ENCODE data around the gene CYFIP1. TPM values are rescaled to one million over a fixed set of nuclear protein-coding genes. Genes with fewer than 3 reads are reported as not detected.
A peak's percentile ranks its signal among the peaks of the same experiment; 100 is the strongest.

Gene CYFIP1
- total and polyA plus RNA-seq, 10 of the 15 experiments (the other 5 are each of a cell fraction or from before 2014, with no cell fraction given), result 3.5 to 46.2 (median 28.3) TPM

GRCh38 chr15:22979238-22980188 is 655 bp downstream of the CYFIP1 start:
- Histone ChIP-seq H3K27me3 (replicated peaks in 1 of 2; ENCODE audit: control insufficient read depth in 2 of 2, insufficient read depth in 2 of 2, low read length in 1 of 2) (no peaks in the 10 kb centered on the region), H2AFZ (ENCODE audit: control insufficient read depth, low read depth, low read length) (peak overlapping the region; percentile 68), H3K4me1 (ENCODE audit: control insufficient read depth, insufficient read depth, low read length) (peaks cover 7% of the 10 kb centered on the region), H3K79me2 (ENCODE audit: control insufficient read depth, insufficient read depth, low read length) (peaks cover 19% of the 10 kb centered on the region), H3K4me2 (ENCODE audit: control insufficient read depth, insufficient read depth) (peak overlapping the region; percentile 90), H3K9ac (ENCODE audit: control insufficient read depth, insufficient read depth, low read length) (peak overlapping the region; percentile 68), H3K4me3 (peak overlapping the region; percentile 98), H4K20me1 (ENCODE audit: control insufficient read depth, insufficient read depth) (peaks cover 3% of the 10 kb centered on the region), H3K9me3 (replicated peaks; ENCODE audit: control insufficient read depth, insufficient read depth, low read length) (no peaks in the 10 kb centered on the region), H3K27ac (ENCODE audit: control insufficient read depth, insufficient read depth) (no peak overlapping the region), H3K36me3 (ENCODE audit: control insufficient read depth in 2 of 2, insufficient read depth in 2 of 2, low read length in 1 of 2) (no peaks in the 10 kb centered on the region)
- ChIA-PET RAD21 (ENCODE audit: unreplicated experiment) (no interaction called here), SMC1A (ENCODE audit: uncharacterized antibody, unreplicated experiment) (interaction anchor here (0.6 kb wide), 1 partner anchor 18 kb away, joined by 3 read pairs; no protein-coding TSS in a partner anchor), POLR2A (interaction anchor here (0.9 kb wide), 1 partner anchor 140 kb away, joined by 4 read pairs; no protein-coding TSS in a partner anchor), CTCF (no interaction called here)
- in situ Hi-C loops (cut with MboI) (no loop called here), intact Hi-C loops (cut with micrococcal nuclease; ENCODE audit: unreplicated experiment) (loop anchor here (5.0 to 10.0 kb wide), 2 partner anchors 42 to 125 kb away; no protein-coding TSS in a partner anchor)
- under 1% methylated on average over 53 of the region's 88 CpGs for WGBS (ENCODE audit: insufficient coverage, insufficient replicate concordance, low lambda C conversion rate, missing lambda C conversion rate)
- TF ChIP-seq MYC (IDR thresholded peaks at IDR 0.05; ENCODE audit: insufficient read depth, insufficient read length, insufficient replicate concordance, low read length, severe bottlenecking) (no peak), CTCF (IDR thresholded peaks at IDR 0.05 in 2 of 3, conservative IDR thresholded peaks at IDR 0.05 in 1 of 3; ENCODE audit: control insufficient read depth in 2 of 3, extremely low read depth in 1 of 3, insufficient read depth in 1 of 3, low read depth in 3 of 3, low read length in 3 of 3) (no peak), GATAD2B (conservative IDR thresholded peaks at IDR 0.05; ENCODE audit: low read depth) (no peak), E2F8 (IDR thresholded peaks at IDR 0.05; ENCODE audit: low read depth, partially characterized antibody) (no peak), DPF2 (IDR thresholded peaks at IDR 0.05) (0 out of 2 replicates have a peak, but pooled peaks have one; percentile 16), EP300 (IDR thresholded peaks at IDR 0.05; ENCODE audit: borderline replicate concordance in 1 of 2, control insufficient read depth in 1 of 2, low read depth in 2 of 2, low read length in 2 of 2) (no peak), SREBF2 (IDR thresholded peaks at IDR 0.05; ENCODE audit: low read length) (no peak), EGR1 (IDR thresholded peaks at IDR 0.05; ENCODE audit: borderline replicate concordance in 1 of 2, low read depth in 2 of 2, low read length in 2 of 2) (peak in 1 of 2 experiments; percentile 81; a peak in 2 of 3 replicates), NKRF (conservative IDR thresholded peaks at IDR 0.05) (0 out of 2 replicates have a peak, but pooled peaks have one; percentile 36), EED (IDR thresholded peaks at IDR 0.05; ENCODE audit: low read depth) (0 out of 2 replicates have a peak, but pooled peaks have one; percentile 4), TARDBP (IDR thresholded peaks at IDR 0.05; ENCODE audit: borderline replicate concordance) (no peak), BMI1 (IDR thresholded peaks at IDR 0.05; ENCODE audit: borderline replicate concordance) (no peak), RELA (IDR thresholded peaks at IDR 0.05; ENCODE audit: borderline replicate concordance, partially characterized antibody) (no peak)
- FAIRE-seq (no peak), ATAC-seq (peak; percentile 83), DNase-seq (ENCODE audit: low read depth, low spot score) (no peak)
- BruUV-seq (replicated peaks), result TSS peak; percentile 67

All from GM12878 (cell line).